NT2/D1 (cell line): ENCODE data around the gene C1QC.

Source experiments
- SUZ12 ChIP-seq: IDR thresholded peaks from 2 replicates; pipeline ENCODE4 v1.6.1; 2011; ENCODE audit not compliant: insufficient read length, insufficient read depth; ENCODE audit errors: extremely low read depth
- YY1 ChIP-seq: IDR thresholded peaks from 2 replicates; pipeline ENCODE4 v1.6.1; 2011; ENCODE audit not compliant: insufficient read length, insufficient read depth
- ZNF274 ChIP-seq: IDR thresholded peaks from 2 replicates; pipeline ENCODE4 v1.6.1; 2011; ENCODE audit warnings: mild to moderate bottlenecking, low read depth, low read length

DNA sequence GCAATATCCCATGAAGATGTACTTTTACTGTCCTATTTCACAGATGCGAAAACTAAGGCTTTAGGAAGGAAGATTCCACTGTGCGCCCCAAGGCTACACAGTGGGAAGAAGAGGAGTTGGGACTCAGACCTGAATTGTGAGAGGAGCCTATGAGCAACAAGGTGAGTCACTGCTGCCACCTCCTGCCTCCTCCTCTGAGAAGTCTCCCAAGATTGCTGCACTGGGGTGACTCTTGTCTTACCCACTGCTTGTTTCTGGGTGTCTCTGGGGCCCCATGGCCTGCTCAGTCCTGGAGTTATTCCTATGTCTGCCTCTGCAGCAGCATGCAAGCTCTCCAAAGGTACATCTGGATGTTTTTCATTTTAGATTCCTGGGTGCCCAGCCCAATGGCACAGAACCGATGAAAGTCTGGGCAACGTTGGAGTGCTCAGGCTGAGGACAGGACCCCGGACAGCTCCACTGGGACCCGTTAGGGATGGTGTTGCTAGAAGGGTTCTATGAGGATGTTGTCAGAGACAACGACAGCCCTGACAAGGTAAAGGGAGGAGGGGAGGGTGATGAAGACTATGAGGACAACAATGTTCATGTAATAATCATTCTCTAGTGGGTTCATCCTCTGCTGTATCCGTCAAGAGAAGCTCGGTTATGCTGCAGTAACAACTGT lies 18.0 kb upstream of the C1QC start:
- no peak for TF ChIP-seq YY1
- no peak for TF ChIP-seq ZNF274
- TF ChIP-seq SUZ12, result no peak
